Mesenteric fat pad (tissue), 1 donor: ENCODE data around the gene TFAP2B. TPM values are rescaled to one million over a fixed set of nuclear protein-coding genes. Genes with fewer than 3 reads are reported as not detected.

Experiments used
- DNase-seq: peaks from one replicate; pipeline ENCODE4 v3.0.0-alpha.2; 2020; ENCODE audit warnings: low spot score
- total RNA-seq: library from RNA; stranded (reverse); fragmentation: NEBNext Ultra II Directional; extraction: Animal tissue kit (Norgen Biotek cat#: 25700); gene quantifications from one replicate; pipeline ENCODE4 v1.2.1, GENCODE V29; 2021
- donor health status: DM: yes; HTN: yes; CAD: no.

The TFAP2B gene
- total RNA-seq, 1 donor from 2014 or later, result not detected

- DNase-seq, result no peak
Observed at GRCh38 chr6:50824552-50824951, 5.9 kb downstream of the TFAP2B start.

DNA sequence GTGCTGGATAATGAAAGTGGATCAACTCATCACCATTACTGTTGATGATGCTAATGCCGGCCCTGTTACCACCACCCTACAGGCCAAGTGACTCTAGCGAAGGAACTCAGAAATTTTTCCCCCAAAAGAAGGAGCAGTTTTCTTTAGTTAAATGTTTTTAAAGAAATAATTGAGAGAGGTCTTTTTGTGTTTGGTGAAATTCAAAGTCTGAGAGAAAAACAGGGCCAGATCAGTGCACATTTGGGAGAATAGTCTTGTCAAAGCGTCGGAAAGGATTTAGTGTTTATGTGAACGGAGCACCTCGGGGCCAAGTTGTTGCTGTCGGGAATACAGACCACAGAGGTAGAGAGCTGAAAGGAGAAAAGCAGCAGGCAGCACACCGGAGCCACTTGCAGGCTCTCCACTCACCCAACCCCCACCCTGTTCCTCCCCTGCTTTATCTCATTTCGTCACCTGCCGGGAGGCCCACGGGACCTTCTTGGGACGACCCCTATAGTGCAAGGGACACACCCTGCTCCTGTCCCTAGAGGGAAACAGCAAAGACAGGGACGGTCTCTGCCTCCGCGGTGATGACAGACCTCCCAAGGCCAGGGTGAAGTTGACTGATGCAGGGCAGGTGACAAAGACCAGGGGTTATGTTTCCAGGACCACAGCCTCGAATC is 6.8 kb downstream of the TFAP2B start:
- DNase-seq, result no peak

GRCh38 chr6:50826037-50826761 is 7.5 kb downstream of the TFAP2B start:
- DNase-seq, result no peak

DNA sequence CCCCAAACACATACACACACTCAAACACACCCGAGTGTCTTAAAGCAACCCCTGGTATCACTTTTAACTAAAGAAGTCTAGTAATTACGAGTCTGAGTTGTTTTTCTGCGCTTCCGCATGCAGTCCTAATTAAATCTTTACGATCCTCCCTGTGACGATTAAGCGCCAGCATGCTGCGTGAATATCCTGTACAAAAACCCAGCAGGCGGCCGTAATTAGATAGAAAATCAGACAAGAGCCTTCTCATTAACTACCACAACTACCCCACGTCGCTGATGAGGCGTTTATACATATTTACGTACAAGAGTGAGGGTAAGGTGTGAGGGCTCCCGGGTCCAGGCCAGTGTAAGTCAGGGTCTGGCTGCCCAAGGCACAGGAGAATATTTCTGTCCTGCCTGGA is 8.1 kb downstream of the TFAP2B start:
- DNase-seq, result no peak

DNA sequence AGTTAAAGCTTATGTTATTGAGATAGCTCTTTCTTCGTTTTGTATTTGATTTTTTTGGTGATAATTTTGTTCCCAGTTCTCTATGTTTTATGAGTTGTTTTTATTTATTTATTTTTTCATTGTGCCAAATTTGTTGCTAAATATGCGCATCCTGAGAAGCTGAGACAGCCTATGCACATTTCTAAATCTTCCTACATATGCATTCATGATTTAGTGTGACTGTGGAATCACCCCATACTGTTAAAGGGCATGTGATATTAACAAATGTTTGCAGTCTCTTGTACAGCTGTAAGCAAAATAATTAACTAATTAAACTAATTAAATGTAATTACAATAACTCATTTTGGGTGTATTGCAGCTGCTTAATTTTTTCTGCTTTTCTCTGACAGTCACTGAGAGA is 10.4 kb downstream of the TFAP2B start:
- DNase-seq, result no peak

GRCh38 chr6:50829898-50830444 is 11.3 kb downstream of the TFAP2B start:
- DNase-seq, result no peak

GRCh38 chr6:50831186-50831585 is 12.5 kb downstream of the TFAP2B start:
- no peak for DNase-seq

- no peak for DNase-seq
Observed at GRCh38 chr6:50832912-50833311, 14.2 kb downstream of the TFAP2B start.

GRCh38 chr6:50834929-50835410 is 16.3 kb downstream of the TFAP2B start:
- no peak for DNase-seq

- DNase-seq, result no peak
Observed at GRCh38 chr6:50836231-50836630, 17.6 kb downstream of the TFAP2B start.

DNA sequence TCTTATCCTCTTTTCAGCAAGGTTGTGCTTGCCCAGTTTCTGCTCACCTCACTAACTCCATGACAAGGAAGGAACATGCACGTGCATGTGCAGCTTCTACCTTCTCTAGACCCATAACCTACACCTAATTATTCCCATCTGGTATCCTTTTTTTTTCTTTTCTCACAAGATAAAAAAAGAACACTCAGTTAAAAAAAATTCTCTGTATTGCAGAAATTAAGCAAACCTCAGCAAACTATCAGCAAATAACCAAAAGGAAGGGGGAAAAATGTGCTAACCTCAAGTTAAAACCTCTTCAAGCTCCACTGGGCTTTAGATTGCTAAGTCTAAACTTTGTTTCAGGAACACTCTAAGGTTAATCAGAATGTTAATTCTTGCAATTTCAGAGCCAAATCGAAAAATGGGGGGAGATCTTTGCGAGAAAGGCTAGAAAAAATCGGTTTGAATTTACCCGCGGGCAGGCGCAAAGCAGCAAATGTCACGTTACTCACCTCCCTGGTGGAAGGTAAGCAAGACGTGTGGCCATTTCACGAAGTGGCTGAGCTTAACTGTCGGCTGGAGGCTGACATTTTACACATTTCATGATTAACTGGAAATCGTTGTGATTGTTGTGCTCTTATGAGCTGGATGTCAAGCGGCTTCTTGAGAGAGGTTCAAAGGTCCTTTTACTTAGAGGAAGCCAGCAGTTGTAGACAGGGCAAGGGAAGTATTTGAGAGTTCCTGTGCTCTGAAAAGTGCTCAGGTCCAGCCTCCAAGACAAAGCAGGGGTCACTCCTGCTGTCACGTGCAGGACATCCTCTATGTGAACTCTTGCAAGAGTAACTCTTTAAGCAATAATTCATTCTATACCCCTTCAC is 19.1 kb downstream of the TFAP2B start:
- DNase-seq, result no peak

DNA sequence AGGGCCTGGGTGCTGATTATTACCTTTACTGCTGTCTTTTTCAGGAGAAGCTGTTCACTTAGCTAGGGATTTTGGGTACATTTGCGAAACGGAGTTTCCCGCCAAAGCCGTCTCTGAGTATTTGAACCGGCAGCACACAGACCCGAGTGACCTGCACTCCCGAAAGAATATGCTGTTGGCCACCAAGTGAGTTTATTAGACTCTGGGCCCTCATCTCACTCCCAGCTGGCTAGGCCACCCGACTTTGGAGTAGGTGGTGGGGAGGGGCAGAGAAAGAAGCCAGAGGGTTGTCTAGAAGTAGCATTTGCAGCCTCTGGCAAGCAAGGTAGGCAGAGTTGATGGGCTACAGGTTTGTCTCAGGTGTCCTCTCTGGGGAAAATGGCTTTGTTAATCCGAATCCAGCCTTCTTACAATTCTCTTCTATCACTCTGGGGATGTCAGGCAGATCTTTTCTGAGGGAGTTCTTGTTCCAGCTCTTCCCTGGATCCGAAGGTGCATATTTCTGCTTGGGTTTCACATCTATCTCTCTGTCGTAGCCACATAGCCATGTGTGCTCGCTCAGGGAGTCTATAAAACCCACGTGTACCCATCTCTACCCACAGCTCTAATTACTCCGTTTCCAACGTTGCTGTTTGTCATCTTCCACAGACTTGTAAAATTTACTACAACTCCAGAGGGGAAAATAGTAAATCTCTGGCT is 21.6 kb downstream of the TFAP2B start:
- no peak for DNase-seq

DNA sequence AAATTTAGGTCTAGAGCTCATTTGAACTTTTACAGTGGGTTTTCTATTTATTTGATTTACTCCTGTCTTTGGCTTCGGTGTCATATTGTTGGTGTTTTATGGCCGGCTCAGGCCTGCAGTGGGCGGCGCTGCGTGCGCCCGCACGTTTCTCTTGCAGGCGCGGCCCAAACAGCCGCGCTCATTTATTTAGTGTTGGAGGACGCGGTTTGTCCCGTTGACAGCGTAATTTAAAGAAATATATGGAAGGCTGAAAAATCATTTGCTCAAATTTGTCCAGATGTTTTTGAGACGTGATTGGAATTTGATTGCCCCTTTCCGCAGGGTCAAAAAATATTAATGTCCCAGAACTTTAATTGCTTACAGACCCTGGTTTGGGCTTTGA is 22.1 kb downstream of the TFAP2B start:
- no peak for DNase-seq

GRCh38 chr6:50842446-50842845 is 23.8 kb downstream of the TFAP2B start:
- no peak for DNase-seq

GRCh38 chr6:50842861-50843384 is 24.3 kb downstream of the TFAP2B start:
- DNase-seq, result no peak

GRCh38 chr6:50843842-50844241 is 25.2 kb downstream of the TFAP2B start:
- DNase-seq, result no peak

DNA sequence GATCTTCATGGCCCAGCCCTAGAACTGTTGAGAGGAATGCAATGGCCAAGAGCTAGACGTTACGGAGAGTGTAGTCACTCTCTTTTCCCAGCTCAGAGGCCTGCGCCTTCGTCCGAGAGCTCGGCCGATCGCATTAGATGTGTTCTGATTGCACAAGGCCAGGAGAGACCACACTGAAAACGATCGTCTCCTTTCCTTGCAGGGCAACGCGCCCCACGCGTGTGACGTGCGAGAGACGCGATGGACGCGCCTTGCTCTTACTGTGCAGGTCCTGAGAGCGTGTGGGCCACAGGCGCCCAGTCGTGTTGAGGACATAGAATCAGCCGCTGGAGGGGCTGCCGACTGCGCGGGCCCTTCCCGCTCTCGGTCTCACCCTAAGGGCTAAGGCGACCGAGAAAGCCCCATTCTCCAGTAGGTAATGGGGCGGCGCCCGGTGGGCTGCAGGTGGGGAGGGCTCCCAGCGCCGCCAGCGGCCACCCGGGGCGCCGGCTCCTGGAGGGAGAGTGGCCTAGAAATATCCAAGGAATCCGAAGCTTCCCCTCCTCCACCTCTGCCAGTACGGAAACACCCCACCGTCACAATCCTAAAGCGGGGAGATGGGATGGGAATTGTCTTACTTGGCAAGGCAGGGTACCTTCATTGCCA is 26.9 kb downstream of the TFAP2B start:
- DNase-seq, result no peak

- DNase-seq, result no peak
Observed at GRCh38 chr6:50846144-50846851, 27.6 kb downstream of the TFAP2B start.

DNA sequence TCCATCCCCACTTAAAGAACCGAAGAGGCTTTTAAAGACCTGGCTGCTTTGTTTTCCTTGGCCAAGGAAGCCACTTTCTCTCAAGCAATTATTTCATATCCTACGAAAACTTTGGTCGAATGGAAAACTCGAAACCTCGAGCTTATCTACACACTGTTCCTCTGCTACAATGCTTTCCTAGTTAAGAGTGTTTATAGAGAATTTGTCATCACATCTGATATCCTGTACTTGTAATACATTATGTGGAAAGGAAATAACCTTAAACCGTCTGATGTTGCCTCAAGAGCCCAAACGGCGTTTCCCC is 28.1 kb downstream of the TFAP2B start:
- no peak for DNase-seq
